LNCAP (cell line): ENCODE data around the gene PLPP1.

ENCODE experiments used
- TF ChIP-seq, protein P1 (sequence below): fragments of 450-650 bp; IDR thresholded peaks from 2 replicates; pipeline ENCODE4 v1.5.1; 2017; ENCODE audit warnings: mild to moderate bottlenecking

The PLPP1 gene

DNA sequence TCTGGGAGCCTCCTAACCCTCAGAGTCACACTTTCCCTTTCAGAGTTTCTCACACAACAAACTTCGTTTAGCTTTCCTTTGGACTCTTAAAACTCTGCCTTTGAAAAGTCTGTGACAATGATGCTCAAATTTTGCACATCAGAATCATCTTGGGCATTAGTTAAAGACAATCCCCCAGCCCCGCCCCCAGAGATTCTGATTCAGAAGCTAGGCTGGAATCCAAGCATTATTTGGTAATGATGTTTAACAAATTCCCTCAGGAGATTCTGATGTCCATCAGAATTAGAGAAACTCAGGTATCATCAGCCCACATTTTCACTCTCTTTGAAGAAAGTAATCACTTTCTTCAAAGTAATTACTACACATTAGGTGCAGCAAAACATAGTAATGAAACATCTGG, 9.6 kb upstream of the PLPP1 start:
- TF ChIP-seq, protein P1, sequence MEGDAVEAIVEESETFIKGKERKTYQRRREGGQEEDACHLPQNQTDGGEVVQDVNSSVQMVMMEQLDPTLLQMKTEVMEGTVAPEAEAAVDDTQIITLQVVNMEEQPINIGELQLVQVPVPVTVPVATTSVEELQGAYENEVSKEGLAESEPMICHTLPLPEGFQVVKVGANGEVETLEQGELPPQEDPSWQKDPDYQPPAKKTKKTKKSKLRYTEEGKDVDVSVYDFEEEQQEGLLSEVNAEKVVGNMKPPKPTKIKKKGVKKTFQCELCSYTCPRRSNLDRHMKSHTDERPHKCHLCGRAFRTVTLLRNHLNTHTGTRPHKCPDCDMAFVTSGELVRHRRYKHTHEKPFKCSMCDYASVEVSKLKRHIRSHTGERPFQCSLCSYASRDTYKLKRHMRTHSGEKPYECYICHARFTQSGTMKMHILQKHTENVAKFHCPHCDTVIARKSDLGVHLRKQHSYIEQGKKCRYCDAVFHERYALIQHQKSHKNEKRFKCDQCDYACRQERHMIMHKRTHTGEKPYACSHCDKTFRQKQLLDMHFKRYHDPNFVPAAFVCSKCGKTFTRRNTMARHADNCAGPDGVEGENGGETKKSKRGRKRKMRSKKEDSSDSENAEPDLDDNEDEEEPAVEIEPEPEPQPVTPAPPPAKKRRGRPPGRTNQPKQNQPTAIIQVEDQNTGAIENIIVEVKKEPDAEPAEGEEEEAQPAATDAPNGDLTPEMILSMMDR: no peak

DNA sequence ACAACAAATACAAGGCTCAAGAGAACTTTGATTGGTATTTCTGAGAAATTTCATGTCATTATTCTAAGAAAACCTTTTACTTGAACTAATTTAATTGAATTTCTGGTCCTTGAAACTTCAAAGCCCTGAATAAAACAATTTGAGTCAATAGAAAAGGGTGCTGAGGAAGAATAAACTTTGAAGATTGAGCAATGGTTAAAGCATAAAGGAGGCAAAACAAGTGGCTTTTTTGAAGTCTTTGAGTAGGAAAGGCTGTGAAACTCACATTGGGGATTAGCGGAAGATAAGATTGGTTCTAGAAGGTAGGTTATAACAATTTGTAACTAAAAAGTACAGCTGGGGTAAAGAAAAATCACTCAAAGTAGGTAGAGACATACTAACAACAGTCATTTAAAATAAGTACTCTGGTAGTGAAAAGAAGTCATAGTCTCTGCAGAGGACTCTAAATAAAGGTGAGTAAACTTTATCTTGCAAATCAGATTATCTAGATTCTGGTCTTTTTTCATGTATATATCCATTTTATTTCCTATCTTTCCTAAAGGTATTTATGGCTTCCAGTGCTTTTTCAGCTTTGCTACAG, 6.4 kb upstream of the PLPP1 start:
- TF ChIP-seq, protein P1: no peak

DNA sequence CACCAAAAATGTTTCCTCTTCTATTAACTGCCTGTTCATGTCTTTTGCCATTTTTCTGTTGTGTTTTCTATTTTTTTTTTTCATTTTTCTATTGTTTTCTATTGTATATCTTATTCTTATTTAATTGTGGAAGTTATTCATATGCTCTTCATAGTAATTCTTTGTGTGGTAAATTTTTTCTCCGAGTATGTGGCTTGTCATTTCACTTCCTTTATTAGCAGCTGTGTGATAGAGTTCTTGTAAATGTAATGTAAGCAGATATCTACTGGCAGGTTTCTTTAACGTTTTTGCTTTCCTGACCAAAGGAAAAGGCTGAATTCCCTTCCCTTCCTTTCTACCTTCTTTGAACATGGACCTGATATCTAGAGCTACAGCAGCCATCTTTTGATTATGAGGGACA, 5.8 kb upstream of the PLPP1 start:
- TF ChIP-seq, protein P1: no peak

DNA sequence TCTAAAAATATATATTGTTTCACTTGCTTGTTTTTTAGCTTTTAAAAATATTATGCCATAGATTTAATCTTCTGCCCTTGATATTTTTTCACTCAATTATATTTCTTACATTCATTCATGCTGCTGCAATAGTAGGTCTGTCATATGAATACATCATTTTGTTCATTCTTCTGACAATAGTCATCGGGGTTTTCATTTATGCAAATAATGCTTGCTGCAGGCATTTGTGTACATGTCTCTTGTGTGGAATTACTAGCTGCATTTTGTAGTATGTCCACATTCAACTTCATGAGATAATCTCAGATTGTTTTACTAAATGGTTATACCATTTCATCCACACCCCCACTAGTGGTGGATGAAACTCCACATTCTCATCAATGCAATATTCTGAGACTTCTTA, 5.3 kb upstream of the PLPP1 start:
- TF ChIP-seq, protein P1: no peak

DNA sequence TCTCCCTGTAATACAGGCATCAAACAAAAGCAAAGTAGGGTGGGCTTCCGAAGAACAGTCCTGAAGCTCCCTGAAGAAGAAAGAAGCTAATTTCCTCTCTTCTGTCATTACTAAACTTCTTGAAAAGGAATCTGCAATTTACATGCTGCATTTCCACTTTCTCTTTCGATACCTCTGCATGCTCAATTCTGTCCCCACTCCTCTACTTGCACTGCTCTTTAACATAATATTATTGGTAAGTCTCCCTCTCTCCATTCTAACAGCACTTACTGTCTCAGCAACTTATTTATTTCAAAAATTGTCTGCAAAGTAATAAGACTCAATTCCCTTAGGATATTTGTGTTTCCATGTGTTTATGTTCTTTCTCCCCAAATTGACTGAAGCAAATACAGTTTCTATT, 3.9 kb upstream of the PLPP1 start:
- TF ChIP-seq, protein P1: no peak

DNA sequence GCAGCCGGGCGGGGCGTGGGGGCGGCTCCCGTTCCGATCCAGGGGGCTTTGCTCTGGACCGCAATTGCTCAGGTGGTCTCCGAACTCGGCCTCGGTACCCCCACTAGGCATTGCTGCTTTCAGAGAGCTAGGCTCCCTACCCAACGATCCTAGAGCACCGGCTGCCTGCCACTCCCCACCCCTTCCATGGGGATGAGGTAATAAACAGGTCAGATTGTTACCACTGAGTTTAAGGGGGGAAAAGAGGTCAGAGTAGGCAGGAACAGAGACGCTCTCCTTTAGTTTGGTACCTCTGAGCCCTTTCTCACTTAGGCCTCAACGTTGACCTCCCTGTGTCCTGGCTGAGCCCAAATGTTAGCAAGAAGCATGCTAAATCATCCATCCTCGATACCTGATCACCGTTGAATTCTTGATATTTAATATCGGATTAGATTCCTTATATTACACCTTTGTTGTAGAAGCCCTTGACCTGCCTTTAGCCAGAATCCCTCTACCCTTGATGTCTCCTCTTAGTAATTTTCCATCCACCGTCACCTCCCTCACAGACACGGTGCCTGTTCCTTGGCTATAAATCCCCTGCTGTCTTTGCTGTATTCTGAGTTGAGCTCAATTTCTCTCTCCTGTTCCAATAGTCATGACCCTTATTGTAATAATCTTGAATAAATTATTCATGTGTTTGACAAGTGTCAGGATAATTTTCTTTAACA, 588 bp upstream of the PLPP1 start:
- TF ChIP-seq, protein P1: no peak

DNA sequence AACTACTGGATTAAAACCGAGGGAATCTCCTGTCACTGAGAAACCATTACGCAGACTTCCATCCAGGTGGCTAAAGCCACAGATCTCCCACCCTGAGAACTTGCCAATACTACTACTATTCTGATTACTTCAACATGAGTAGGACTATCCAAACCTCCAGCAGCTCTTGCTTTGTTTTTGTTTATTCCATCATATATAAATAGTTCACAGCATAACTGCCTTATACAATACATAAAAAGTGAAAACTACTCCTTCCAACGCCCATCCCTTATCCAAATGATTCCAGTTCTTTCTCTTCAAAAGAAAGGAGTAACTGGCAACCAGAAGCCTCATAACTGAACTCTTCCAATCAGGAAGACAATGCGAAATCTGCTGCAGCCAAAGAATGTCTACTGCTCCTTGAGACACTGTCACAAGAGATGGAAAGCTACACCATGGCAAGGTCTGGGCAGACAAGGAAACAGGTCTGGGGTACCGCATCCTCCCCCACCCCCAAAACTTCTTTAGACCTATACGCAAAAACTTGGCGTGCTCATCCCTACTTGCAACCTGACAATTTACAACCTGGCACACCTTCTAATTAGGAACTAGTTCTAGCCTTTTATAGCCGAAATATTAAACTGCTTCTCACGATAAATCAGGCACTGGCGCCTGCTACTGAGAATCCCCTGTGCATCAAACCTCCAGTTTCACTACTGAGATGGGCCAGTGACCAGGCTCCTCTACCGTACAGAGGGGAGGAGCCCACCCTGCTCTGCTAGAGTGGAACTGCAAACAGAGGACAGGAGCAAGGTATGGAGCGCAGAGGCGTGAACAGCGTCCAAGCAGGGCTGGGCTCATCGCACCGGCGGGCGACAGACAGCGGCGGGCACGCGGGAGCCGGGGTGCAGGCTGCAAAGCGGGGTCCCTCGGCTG, 986 bp downstream of the PLPP1 start:
- TF ChIP-seq, protein P1: no peak
